Karpas-422 (cell line): ENCODE results near the gene HCST. TPM values are rescaled to one million over a fixed set of nuclear protein-coding genes. Genes with fewer than 3 reads are reported as not detected.

Experiments
- DNase-seq: peaks from one replicate; pipeline ENCODE4 v3.0.0-alpha.2; 2015
- H2AFZ ChIP-seq: fragments of 200-600 bp; sonication (generic); 2 replicates; pipeline ENCODE4 v1.6.1; 2014; ENCODE audit warnings: antibody characterized with exemption, low read length, mixed read lengths
- H3K27ac ChIP-seq: fragments of 200-600 bp; sonication (generic); 2 replicates; pipeline ENCODE4 v1.5.1; 2014; ENCODE audit warnings: mild to moderate bottlenecking, low read length, moderate library complexity
- H3K27me3 ChIP-seq: fragments of 200-600 bp; sonication (generic); 2 replicates; pipeline ENCODE4 v1.6.1; 2014; ENCODE audit warnings: low read length, mixed read lengths
- H3K36me3 ChIP-seq: fragments of 200-600 bp; sonication (generic); 2 replicates; pipeline ENCODE4 v1.6.1; 2014; ENCODE audit warnings: low read length, mixed read lengths; ENCODE audit not compliant: insufficient read depth
- H3K4me1 ChIP-seq: fragments of 200-600 bp; sonication (generic); 2 replicates; pipeline ENCODE4 v1.6.1; 2014; ENCODE audit warnings: mild to moderate bottlenecking, low read length, mixed read lengths
- H3K4me2 ChIP-seq: fragments of 200-600 bp; sonication (generic); 2 replicates; pipeline ENCODE4 v1.6.1; 2014; ENCODE audit warnings: low read length, low read depth, mild to moderate bottlenecking; ENCODE audit not compliant: poor library complexity, severe bottlenecking
- H3K4me3 ChIP-seq: fragments of 200-600 bp; sonication (generic); 2 replicates; pipeline ENCODE4 v1.5.1; 2014; ENCODE audit warnings: mild to moderate bottlenecking, antibody characterized with exemption, low read length, mixed read lengths
- H3K79me2 ChIP-seq: fragments of 200-600 bp; sonication (generic); 2 replicates; pipeline ENCODE4 v1.6.1; 2014; ENCODE audit warnings: mild to moderate bottlenecking, low read length, mixed read lengths
- H3K9ac ChIP-seq: fragments of 200-600 bp; sonication (generic); 2 replicates; pipeline ENCODE4 v1.6.0; 2014; ENCODE audit warnings: low read length
- H3K9me2 ChIP-seq: fragments of 200-600 bp; sonication (generic), shearing (Covaris generic); replicated peaks from 2 replicates; pipeline ENCODE4 v1.6.0; 2014; ENCODE audit warnings: mild to moderate bottlenecking, low read length, moderate library complexity; ENCODE audit not compliant: insufficient read depth
- H3K9me3 ChIP-seq: fragments of 300-700, 200-600 bp; sonication (generic); 2 replicates; pipeline ENCODE4 v1.6.1; 2014; ENCODE audit warnings: low read length, mixed read lengths
- H4K20me1 ChIP-seq: fragments of 200-600 bp; sonication (generic); 2 replicates; pipeline ENCODE4 v1.6.1; 2014; ENCODE audit warnings: mild to moderate bottlenecking, antibody characterized with exemption, low read length, low read depth; ENCODE audit not compliant: insufficient read depth
- total RNA-seq: library from RNA; depleted of rRNA; stranded (reverse); fragments of >200 nt; shearing (Covaris generic); gene quantifications from 2 replicates; pipeline ENCODE4 v1.2.3, GENCODE V29; 2014; ENCODE audit warnings: low replicate concordance

The HCST gene
- total RNA-seq, 1 experiment from 2014 or later = 18.8 TPM

DNA sequence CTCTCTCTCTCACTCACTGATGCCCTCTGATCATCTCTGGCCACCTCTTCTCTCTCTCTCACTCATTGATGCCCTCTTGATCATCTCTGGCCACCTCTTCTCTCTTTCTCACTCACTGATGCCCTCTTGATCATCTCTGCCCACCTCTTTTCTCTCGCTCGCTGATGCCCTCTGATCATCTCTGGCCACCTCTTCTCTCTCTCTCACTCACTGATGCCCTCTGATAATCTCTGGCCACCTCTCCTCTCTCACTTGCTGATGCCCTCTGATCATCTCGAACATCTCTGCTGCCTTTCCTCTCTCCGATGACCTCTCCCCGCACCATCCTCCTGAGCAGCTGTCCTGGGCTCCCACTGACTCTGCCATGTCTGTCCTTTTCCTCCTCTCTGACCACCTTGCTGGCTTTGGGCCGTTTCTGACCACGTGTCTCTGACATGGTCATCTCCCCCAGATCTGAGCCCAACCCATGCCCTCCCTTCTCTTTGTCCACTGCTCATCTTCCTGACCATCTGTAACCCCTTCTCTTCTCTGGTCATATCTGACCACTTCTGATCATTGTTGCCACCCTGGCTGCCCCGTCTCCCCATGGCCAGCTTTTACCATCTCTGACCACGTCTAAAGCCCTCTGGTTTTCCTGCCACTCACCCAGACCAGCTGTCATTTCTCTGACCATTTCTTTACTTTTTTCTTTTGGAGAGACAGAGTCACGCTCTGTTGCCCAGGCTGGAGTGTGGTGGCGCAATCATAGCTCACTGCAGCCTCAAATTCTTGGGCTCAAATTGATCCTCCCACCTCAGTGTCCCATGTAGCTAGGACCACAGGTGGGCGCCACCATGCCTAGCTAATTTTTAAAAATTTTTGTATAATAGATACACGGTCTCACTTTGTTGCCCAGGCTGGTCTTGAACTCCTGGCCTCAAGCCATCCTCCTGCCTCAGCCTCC, 36.2 kb downstream of the HCST start:
- no peaks in the 10 kb centered on the region for H3K27me3 ChIP-seq
- no peak for DNase-seq
- peak overlapping the region; percentile 98 for H3K4me2 ChIP-seq
- no peak overlapping the region for H3K27ac ChIP-seq
- H3K9me3 ChIP-seq = no peaks in the 10 kb centered on the region
- H4K20me1 ChIP-seq = no peaks in the 10 kb centered on the region; the same call in 1 of the 2 replicates
- H3K36me3 ChIP-seq = no peaks in the 10 kb centered on the region
- H3K9me2 ChIP-seq = no peaks in the 10 kb centered on the region
- no peaks in the 10 kb centered on the region for H3K79me2 ChIP-seq
- no peak overlapping the region for H2AFZ ChIP-seq
- H3K4me3 ChIP-seq = no peak overlapping the region; the same call in 1 of the 2 replicates
- peaks cover 30% of the 10 kb centered on the region for H3K4me1 ChIP-seq
- H3K9ac ChIP-seq = 0 out of 2 replicates have a peak overlapping the region, but pooled peaks have one; percentile 3

DNA sequence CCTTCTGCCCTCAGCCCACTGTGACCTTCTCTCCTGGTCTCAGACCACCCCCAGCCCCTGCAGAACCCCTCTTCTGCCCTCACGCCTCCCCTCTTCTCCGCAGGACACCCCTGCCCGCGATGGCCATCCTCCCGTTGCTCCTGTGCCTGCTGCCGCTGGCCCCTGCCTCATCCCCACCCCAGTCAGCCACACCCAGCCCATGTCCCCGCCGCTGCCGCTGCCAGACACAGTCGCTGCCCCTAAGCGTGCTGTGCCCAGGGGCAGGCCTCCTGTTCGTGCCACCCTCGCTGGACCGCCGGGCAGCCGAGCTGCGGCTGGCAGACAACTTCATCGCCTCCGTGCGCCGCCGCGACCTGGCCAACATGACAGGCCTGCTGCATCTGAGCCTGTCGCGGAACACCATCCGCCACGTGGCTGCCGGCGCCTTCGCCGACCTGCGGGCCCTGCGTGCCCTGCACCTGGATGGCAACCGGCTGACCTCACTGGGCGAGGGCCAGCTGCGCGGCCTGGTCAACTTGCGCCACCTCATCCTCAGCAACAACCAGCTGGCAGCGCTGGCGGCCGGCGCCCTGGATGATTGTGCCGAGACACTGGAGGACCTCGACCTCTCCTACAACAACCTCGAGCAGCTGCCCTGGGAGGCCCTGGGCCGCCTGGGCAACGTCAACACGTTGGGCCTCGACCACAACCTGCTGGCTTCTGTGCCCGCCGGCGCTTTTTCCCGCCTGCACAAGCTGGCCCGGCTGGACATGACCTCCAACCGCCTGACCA, 37.2 kb downstream of the HCST start:
- Histone ChIP-seq H3K27me3 (no peaks in the 10 kb centered on the region), H3K27ac (no peak overlapping the region), H3K4me1 (peaks cover 30% of the 10 kb centered on the region), H4K20me1 (no peaks in the 10 kb centered on the region; the same call in 1 of the 2 replicates), H3K36me3 (no peaks in the 10 kb centered on the region), H3K9ac (no peak overlapping the region), H2AFZ (no peak overlapping the region), H3K4me3 (no peak overlapping the region), H3K9me2 (no peaks in the 10 kb centered on the region), H3K4me2 (no peak overlapping the region), H3K9me3 (no peaks in the 10 kb centered on the region), H3K79me2 (no peaks in the 10 kb centered on the region)
- DNase-seq = no peak

DNA sequence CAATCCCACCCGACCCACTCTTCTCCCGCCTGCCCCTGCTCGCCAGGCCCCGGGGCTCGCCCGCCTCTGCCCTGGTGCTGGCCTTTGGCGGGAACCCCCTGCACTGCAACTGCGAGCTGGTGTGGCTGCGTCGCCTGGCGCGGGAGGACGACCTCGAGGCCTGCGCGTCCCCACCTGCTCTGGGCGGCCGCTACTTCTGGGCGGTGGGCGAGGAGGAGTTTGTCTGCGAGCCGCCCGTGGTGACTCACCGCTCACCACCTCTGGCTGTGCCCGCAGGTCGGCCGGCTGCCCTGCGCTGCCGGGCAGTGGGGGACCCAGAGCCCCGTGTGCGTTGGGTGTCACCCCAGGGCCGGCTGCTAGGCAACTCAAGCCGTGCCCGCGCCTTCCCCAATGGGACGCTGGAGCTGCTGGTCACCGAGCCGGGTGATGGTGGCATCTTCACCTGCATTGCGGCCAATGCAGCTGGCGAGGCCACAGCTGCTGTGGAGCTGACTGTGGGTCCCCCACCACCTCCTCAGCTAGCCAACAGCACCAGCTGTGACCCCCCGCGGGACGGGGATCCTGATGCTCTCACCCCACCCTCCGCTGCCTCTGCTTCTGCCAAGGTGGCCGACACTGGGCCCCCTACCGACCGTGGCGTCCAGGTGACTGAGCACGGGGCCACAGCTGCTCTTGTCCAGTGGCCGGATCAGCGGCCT, 37.9 kb downstream of the HCST start:
- no peak overlapping the region for H3K4me3 ChIP-seq
- no peaks in the 10 kb centered on the region for H3K9me3 ChIP-seq
- no peaks in the 10 kb centered on the region for H3K9me2 ChIP-seq
- H2AFZ ChIP-seq = no peak overlapping the region
- peaks cover 2% of the 10 kb centered on the region; the same call in 1 of the 2 replicates for H4K20me1 ChIP-seq
- no peak overlapping the region for H3K9ac ChIP-seq
- no peak for DNase-seq
- no peak overlapping the region for H3K4me2 ChIP-seq
- H3K4me1 ChIP-seq = peaks cover 25% of the 10 kb centered on the region
- no peaks in the 10 kb centered on the region for H3K27me3 ChIP-seq
- H3K36me3 ChIP-seq = no peaks in the 10 kb centered on the region
- no peak overlapping the region for H3K27ac ChIP-seq
- H3K79me2 ChIP-seq = no peaks in the 10 kb centered on the region

DNA sequence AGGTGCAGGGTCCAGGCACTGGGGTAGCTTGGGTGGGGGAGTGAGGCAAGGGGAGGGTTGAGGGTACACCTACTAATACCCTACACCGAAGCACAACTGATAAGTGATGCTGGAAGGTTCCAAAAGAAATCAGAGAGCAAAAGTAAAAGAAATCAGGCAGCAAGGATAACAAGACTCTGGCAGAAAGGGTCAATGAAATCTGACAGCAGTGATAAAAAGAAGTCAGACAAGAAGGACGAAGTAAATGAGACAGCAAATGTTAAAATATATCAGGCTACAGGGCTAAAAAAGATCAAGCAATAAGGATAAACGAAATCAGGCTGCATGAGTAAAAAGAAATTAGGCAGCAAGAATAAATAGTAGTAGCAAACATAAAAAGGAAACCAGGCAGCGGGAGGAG, 38.5 kb downstream of the HCST start:
- Histone ChIP-seq H3K9me2 (no peaks in the 10 kb centered on the region), H3K27me3 (no peaks in the 10 kb centered on the region), H3K36me3 (no peaks in the 10 kb centered on the region), H3K79me2 (no peaks in the 10 kb centered on the region), H3K4me2 (no peak overlapping the region), H3K9me3 (no peaks in the 10 kb centered on the region), H4K20me1 (peaks cover 4% of the 10 kb centered on the region; the same call in 1 of the 2 replicates), H2AFZ (no peak overlapping the region), H3K9ac (no peak overlapping the region), H3K4me3 (no peak overlapping the region), H3K27ac (no peak overlapping the region), H3K4me1 (peaks cover 19% of the 10 kb centered on the region)
- DNase-seq = no peak

DNA sequence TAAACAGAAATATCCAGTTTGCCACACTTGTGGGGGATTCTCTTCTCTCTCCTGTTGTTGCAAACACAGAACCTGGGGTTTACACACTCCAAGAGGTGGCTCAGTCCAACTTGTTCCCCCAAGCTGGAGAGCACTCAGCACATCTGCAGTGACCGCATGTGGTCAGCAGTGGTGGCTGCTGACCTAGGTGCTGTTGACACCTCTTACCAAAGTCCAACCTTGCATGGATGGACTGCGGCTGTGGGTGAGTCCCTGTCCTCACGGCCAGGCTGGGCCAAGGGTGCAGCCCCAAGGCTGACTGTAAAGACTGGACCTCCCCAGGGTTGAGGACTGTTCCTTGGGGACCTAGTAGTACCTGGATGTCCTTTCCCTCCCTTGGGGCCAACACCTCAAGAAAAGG, 39.9 kb downstream of the HCST start:
- Histone ChIP-seq H3K4me3 (no peak overlapping the region), H3K9ac (no peak overlapping the region), H2AFZ (no peak overlapping the region), H3K36me3 (no peaks in the 10 kb centered on the region), H3K27me3 (no peaks in the 10 kb centered on the region), H4K20me1 (peaks cover 4% of the 10 kb centered on the region; the same call in 1 of the 2 replicates), H3K4me1 (peaks cover 9% of the 10 kb centered on the region), H3K9me3 (no peaks in the 10 kb centered on the region), H3K27ac (no peak overlapping the region), H3K9me2 (no peaks in the 10 kb centered on the region), H3K4me2 (no peak overlapping the region), H3K79me2 (no peaks in the 10 kb centered on the region)
- DNase-seq = no peak

- Histone ChIP-seq H3K9me3 (no peaks in the 10 kb centered on the region), H3K9ac (no peak overlapping the region), H3K36me3 (no peaks in the 10 kb centered on the region), H3K4me3 (no peak overlapping the region), H4K20me1 (peaks cover 4% of the 10 kb centered on the region; the same call in 1 of the 2 replicates), H2AFZ (no peak overlapping the region), H3K4me1 (no peaks in the 10 kb centered on the region), H3K9me2 (no peaks in the 10 kb centered on the region), H3K79me2 (no peaks in the 10 kb centered on the region), H3K27ac (no peak overlapping the region), H3K27me3 (no peaks in the 10 kb centered on the region), H3K4me2 (no peak overlapping the region)
- DNase-seq = no peak
These were observed 41.3 kb downstream of the HCST start for GRCh38 chr19:35943321-35944301.

- no peaks in the 10 kb centered on the region for H3K27me3 ChIP-seq
- no peaks in the 10 kb centered on the region for H3K79me2 ChIP-seq
- H3K4me3 ChIP-seq = no peak overlapping the region
- no peak overlapping the region for H2AFZ ChIP-seq
- no peaks in the 10 kb centered on the region for H3K9me2 ChIP-seq
- no peaks in the 10 kb centered on the region for H3K4me1 ChIP-seq
- no peak overlapping the region for H3K9ac ChIP-seq
- DNase-seq = no peak
- H4K20me1 ChIP-seq = peaks cover 4% of the 10 kb centered on the region; the same call in 1 of the 2 replicates
- no peak overlapping the region for H3K4me2 ChIP-seq
- no peak overlapping the region for H3K27ac ChIP-seq
- H3K36me3 ChIP-seq = no peaks in the 10 kb centered on the region
- no peaks in the 10 kb centered on the region for H3K9me3 ChIP-seq
These were observed 42.2 kb downstream of the HCST start for GRCh38 chr19:35944556-35944955.
